GM19035 (cell line): ENCODE measurements around the gene DPH6.

ENCODE experiments used
- ATAC-seq: cut with Tn5 transposase; IDR thresholded peaks from one replicate; pipeline ENCODE4 v1.9.1; 2021; ENCODE audit not compliant: unreplicated experiment

DPH6 gene

GRCh38 chr15:35487417-35487816 is 58.5 kb downstream of the DPH6 start:
- ATAC-seq = no peak

- ATAC-seq = no peak
These were observed 59.7 kb downstream of the DPH6 start for GRCh38 chr15:35486296-35486695.

- ATAC-seq = no peak
These were observed 60.6 kb downstream of the DPH6 start for GRCh38 chr15:35485411-35485810.

- ATAC-seq = no peak
These were observed 61.6 kb downstream of the DPH6 start for GRCh38 chr15:35484231-35484945.

- ATAC-seq = no peak
These were observed 64.0 kb downstream of the DPH6 start for GRCh38 chr15:35481992-35482391.

- ATAC-seq = no peak
These were observed 64.9 kb downstream of the DPH6 start for GRCh38 chr15:35481064-35481463.

GRCh38 chr15:35479423-35479822 is 66.5 kb downstream of the DPH6 start:
- no peak for ATAC-seq

GRCh38 chr15:35477312-35478262 is 68.4 kb downstream of the DPH6 start:
- ATAC-seq = no peak

- ATAC-seq = no peak
These were observed 74.9 kb downstream of the DPH6 start for GRCh38 chr15:35471024-35471423.

GRCh38 chr15:35470441-35470840 is 75.5 kb downstream of the DPH6 start:
- no peak for ATAC-seq

GRCh38 chr15:35466476-35466875 is 79.5 kb downstream of the DPH6 start:
- no peak for ATAC-seq

GRCh38 chr15:35465783-35466182 is 80.2 kb downstream of the DPH6 start:
- no peak for ATAC-seq

GRCh38 chr15:35460616-35461015 is 85.3 kb downstream of the DPH6 start:
- ATAC-seq = no peak

GRCh38 chr15:35458176-35458856 is 87.6 kb downstream of the DPH6 start:
- ATAC-seq = no peak

- ATAC-seq = no peak
These were observed 90.8 kb downstream of the DPH6 start for GRCh38 chr15:35455201-35455600.

GRCh38 chr15:35450492-35450891 is 95.5 kb downstream of the DPH6 start:
- no peak for ATAC-seq

GRCh38 chr15:35448294-35448693 is 97.7 kb downstream of the DPH6 start:
- ATAC-seq = no peak

- no peak for ATAC-seq
These were observed 100.1 kb downstream of the DPH6 start for GRCh38 chr15:35445891-35446290.

GRCh38 chr15:35444557-35445204 is 101.3 kb downstream of the DPH6 start:
- no peak for ATAC-seq

- no peak for ATAC-seq
These were observed 102.6 kb downstream of the DPH6 start for GRCh38 chr15:35443376-35443775.

GRCh38 chr15:35442742-35443141 is 103.2 kb downstream of the DPH6 start:
- ATAC-seq = no peak
